Naive thymus-derived CD4-positive, alpha-beta T cell (primary cell): ENCODE measurements around the gene MRPL55. TPM values are rescaled to one million over a fixed set of nuclear protein-coding genes. Genes with fewer than 3 reads are reported as not detected.

Source experiments
- ATAC-seq: fragments of 150-1000 bp; cut with Tn5 transposase; 2 replicates; pipeline ENCODE4 v1.10.0; 2021; ENCODE audit warnings: mild to moderate bottlenecking, moderate library complexity
- CTCF ChIA-PET: fragments of 350-600 bp; sonication (Branson Sonifier 250); formaldehyde crosslinking; loops from one replicate; lab custom pipeline; 2021; ENCODE audit warnings: antibody characterized with exemption; lab: Charles Lee
- POLR2A ChIA-PET: fragments of 350-600 bp; sonication (Branson Sonifier 250); formaldehyde crosslinking; loops from one replicate; lab custom pipeline; 2021; ENCODE audit warnings: antibody characterized with exemption, inconsistent platforms; lab: Charles Lee
- DNase-seq, 9 donors: peaks; one replicate each; pipeline versions ENCODE4 v3.0.0 to v3.0.0-alpha.2; 2020 to 2022; ENCODE audit warnings: mixed read lengths in 1 of 9
- H3K27ac ChIP-seq: one replicate; pipeline ENCODE4 v1.7.0; 2013; ENCODE audit warnings: mild to moderate bottlenecking, low read depth, low read length, moderate library complexity
- H3K27me3 ChIP-seq, 2 donors: one replicate each; pipeline ENCODE4 v1.7.0; 2013; ENCODE audit warnings: low read length in 2 of 2, mild to moderate bottlenecking in 2 of 2, moderate library complexity in 2 of 2; ENCODE audit not compliant: control insufficient read depth in 2 of 2, insufficient read depth in 2 of 2
- H3K36me3 ChIP-seq, 3 experiments: 1 replicate in 2 of 3; 2 replicates in 1 of 3; pipeline ENCODE4 v1.7.0; 2013; ENCODE audit warnings: low read length in 3 of 3, mild to moderate bottlenecking in 3 of 3, moderate library complexity in 1 of 3; ENCODE audit not compliant: insufficient read depth in 3 of 3, control insufficient read depth in 2 of 3
- H3K4me1 ChIP-seq, 2 donors: one replicate each; pipeline ENCODE4 v1.7.0; 2013; ENCODE audit warnings: low read length in 2 of 2, mild to moderate bottlenecking in 2 of 2, moderate library complexity in 1 of 2; ENCODE audit not compliant: control insufficient read depth in 2 of 2, insufficient read depth in 2 of 2
- H3K4me3 ChIP-seq: 2 replicates; pipeline ENCODE4 v1.7.0; 2013; ENCODE audit warnings: mild to moderate bottlenecking, low read length
- H3K9me3 ChIP-seq, 3 experiments: 1 replicate in 2 of 3; 2 replicates in 1 of 3; pipeline ENCODE4 v1.7.0; 2013; ENCODE audit warnings: low read length in 3 of 3; ENCODE audit not compliant: control insufficient read depth in 2 of 3
- H3K27ac Mint-ChIP-seq, 9 donors: one replicate each; pipeline ENCODE4 v1.8.0; 2020 to 2022; ENCODE audit warnings: mixed read lengths in 9 of 9, mild to moderate bottlenecking in 8 of 9, moderate library complexity in 5 of 9, inconsistent platforms in 2 of 9
- H3K27me3 Mint-ChIP-seq, 5 donors: one replicate each; pipeline ENCODE4 v1.8.0; 2021 to 2022; ENCODE audit warnings: mixed read lengths in 5 of 5, mild to moderate bottlenecking in 1 of 5
- H3K36me3 Mint-ChIP-seq, 5 donors: one replicate each; pipeline ENCODE4 v1.8.0; 2020 to 2022; ENCODE audit warnings: mixed read lengths in 5 of 5, mild to moderate bottlenecking in 3 of 5, inconsistent platforms in 1 of 5
- H3K4me1 Mint-ChIP-seq, 7 donors: one replicate each; pipeline ENCODE4 v1.8.0; 2020 to 2022; ENCODE audit warnings: mixed read lengths in 7 of 7, mild to moderate bottlenecking in 3 of 7, inconsistent platforms in 1 of 7
- H3K4me3 Mint-ChIP-seq, 10 donors: one replicate each; pipeline ENCODE4 v1.8.0; 2020 to 2022; ENCODE audit warnings: mild to moderate bottlenecking in 10 of 10, mixed read lengths in 10 of 10, moderate library complexity in 6 of 10, inconsistent platforms in 2 of 10
- H3K9me3 Mint-ChIP-seq, 11 donors: one replicate each; pipeline ENCODE4 v1.8.0; 2020 to 2022; ENCODE audit warnings: mixed read lengths in 11 of 11, mild to moderate bottlenecking in 4 of 11, inconsistent platforms in 1 of 11, moderate library complexity in 1 of 11
- intact Hi-C, 2 donors: fragments of 100-400 bp; cut with micrococcal nuclease; formaldehyde crosslinking; loops; one replicate each; pipeline ENCODE4 v1.15.1; 2023
- polyA plus RNA-seq, 2 donors: library from polyadenylated mRNA; unstranded; fragments of 300-500 nt; fragmentation: Illumina TruSeq; gene quantifications; one replicate each; pipeline ENCODE4 v1.2.3, GENCODE V29; 2021
- total RNA-seq, 6 experiments: library from RNA in 5 of 6; stranded (reverse) in 5 of 6; gene quantifications; 1 replicate in 5 of 6; 2 replicates in 1 of 6; pipeline ENCODE4 v1.2.3 and lab custom pipeline; 2021 to 2026

The MRPL55 gene
- total and polyA plus RNA-seq, 7 experiments from 2014 or later: 34.3 to 149 (median 68.5) TPM

DNA sequence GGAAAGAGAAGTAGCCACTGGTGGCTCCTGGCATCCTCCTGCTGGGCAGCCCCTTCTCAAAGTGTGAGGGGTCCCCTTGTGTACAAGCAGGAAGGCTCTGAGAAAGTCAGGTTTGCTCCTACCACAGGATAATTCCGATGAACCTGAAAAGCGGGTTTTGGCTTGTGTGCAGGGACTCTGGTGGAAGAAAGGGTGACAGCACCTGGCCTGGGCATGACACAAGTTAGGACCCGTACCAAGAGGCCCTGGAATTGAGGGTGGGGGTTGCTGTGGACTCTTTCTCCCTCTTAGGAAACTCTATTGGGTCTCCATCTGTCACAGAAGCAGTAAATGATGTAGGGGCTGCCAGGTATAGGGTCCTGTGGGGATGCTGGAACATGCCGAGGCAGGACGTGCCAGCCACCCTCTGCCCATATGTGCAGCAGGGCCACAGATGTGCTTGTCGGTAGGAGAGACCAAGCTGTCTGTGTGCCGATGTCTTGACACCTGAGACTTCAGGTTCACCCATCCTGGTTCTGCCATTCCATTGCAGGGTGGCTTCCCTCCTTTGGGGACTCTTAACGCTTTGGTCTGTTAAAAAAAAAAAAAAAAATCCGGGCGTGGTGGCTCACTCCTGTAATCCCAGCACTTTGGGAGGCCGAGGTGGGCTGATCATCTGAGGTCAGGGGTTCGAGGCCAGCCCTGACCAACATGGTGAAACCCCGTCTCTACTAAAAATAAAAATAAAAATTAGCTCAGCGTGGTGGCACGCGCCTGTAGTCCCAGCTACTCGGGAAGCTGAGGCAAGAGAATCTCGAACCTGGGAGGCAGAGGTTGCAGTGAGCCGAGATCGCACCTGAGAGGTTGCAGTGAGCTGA is 15.8 kb downstream of the MRPL55 start:
- peak overlapping the region in 2 of 9 donors; percentile 26 to 79 for H3K27ac Mint-ChIP-seq
- Histone ChIP-seq H3K4me1 (peaks cover 44 to 50% of the 10 kb centered on the region in 2 donors), H3K27me3 (no peaks in the 10 kb centered on the region), H3K36me3 (peaks cover 6 to 38% (median 6%) of the 10 kb centered on the region in 3 experiments), H3K27ac (peak overlapping the region; percentile 8), H3K4me3 (no peak overlapping the region), H3K9me3 (peaks cover 0 to 13% (median 0%) of the 10 kb centered on the region in 3 experiments)
- peaks cover 0 to 19% (median 8%) of the 10 kb centered on the region in 11 donors for H3K9me3 Mint-ChIP-seq
- ChIA-PET CTCF (no interaction called here), POLR2A (interaction anchor here (1.1 to 1.7 kb wide), 2 partner anchors 9 to 11 kb away, joined by 4 read pairs; no protein-coding TSS in a partner anchor)
- DNase-seq (no peak), ATAC-seq (no peak)
- H3K4me1 Mint-ChIP-seq: peaks cover 44 to 69% (median 65%) of the 10 kb centered on the region in 7 donors
- H3K27me3 Mint-ChIP-seq: no peaks in the 10 kb centered on the region
- H3K4me3 Mint-ChIP-seq: peak overlapping the region in 1 of 10 donors; percentile 97
- intact Hi-C loops: no loop called here
- H3K36me3 Mint-ChIP-seq: peaks cover 6 to 49% (median 23%) of the 10 kb centered on the region in 5 donors

DNA sequence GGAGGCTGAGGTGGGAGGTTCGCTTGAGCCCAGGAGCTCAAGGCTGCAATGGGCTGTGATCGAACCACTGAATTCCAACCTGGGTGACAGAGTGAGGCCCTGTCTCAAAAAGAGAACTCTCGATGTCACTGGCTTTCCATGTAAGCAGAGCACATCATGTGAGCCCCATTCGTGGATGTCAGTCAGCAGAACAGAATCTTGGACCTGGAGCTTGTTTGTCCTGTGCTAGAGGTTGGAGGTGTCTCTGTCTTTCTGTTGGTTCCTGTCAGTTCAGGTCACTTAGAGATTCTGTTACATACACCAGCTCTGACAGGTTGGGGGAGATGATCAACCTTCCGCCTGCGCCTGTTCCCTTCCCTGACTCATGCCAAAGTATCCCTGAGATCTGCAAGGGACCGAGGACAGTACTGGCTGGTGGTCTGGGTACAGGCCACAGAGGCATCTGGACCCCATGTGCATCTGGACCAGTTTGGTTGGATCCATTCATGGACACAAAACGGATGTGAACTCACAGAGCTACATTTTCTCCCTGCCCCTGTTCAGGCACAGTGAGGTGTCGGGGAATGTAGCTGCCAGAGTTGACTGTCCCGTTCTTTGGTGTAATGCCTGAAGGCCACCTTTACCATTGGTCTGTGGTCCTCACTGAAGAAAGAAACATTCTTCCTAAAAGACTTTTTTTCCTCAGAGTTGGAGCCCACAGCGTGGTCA is 16.6 kb downstream of the MRPL55 start:
- DNase-seq: no peak
- Histone ChIP-seq H3K27me3 (no peaks in the 10 kb centered on the region), H3K36me3 (peaks cover 0 to 30% (median 6%) of the 10 kb centered on the region in 3 experiments), H3K4me1 (peaks cover 51 to 58% of the 10 kb centered on the region in 2 donors), H3K27ac (peak overlapping the region; percentile 33), H3K9me3 (peaks cover 0 to 13% (median 0%) of the 10 kb centered on the region in 3 experiments), H3K4me3 (no peak overlapping the region)
- intact Hi-C loops: no loop called here
- Mint-ChIP-seq H3K4me3 (peak overlapping the region in 5 of 10 donors; percentile 45 to 97 (median 75)), H3K9me3 (peaks cover 0 to 19% (median 8%) of the 10 kb centered on the region in 11 donors), H3K27ac (peak overlapping the region in 7 of 9 donors; percentile 13 to 91 (median 73)), H3K4me1 (peaks cover 51 to 77% (median 73%) of the 10 kb centered on the region in 7 donors), H3K36me3 (peaks cover 6 to 50% (median 23%) of the 10 kb centered on the region in 5 donors), H3K27me3 (no peaks in the 10 kb centered on the region)
- ATAC-seq: no peak
- CTCF ChIA-PET: no interaction called here
- POLR2A ChIA-PET: interaction anchor here (1.1 to 1.7 kb wide), 4 partner anchors 10 to 15 kb away, joined by 3 to 9 read pairs (median 4); partner anchors contain the start of gene ARF1

DNA sequence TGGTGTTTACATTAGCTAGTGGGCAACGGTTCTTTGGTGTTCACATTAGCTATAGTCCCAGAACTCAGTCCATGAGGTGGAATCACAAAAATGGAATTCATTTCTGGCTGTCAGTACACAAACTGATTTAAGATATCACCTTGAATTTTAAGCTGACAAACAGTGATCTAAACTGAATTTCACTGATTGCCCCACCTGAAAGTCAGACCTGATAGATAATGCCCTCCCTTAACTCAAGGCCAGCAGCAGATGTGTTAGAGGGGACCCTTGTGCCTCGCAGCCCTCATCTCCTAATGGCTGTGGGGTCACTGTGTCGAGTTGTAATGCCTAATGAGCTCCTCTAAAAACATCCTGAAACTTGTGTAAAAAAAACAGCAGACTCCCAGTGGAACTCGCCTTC is 18.0 kb downstream of the MRPL55 start:
- Mint-ChIP-seq H3K4me1 (peaks cover 60 to 89% (median 84%) of the 10 kb centered on the region in 7 donors), H3K27me3 (no peaks in the 10 kb centered on the region), H3K9me3 (peaks cover 0 to 19% (median 8%) of the 10 kb centered on the region in 11 donors), H3K27ac (peak overlapping the region in 8 of 9 donors; percentile 13 to 91 (median 71)), H3K36me3 (peaks cover 6 to 48% (median 23%) of the 10 kb centered on the region in 5 donors), H3K4me3 (peak overlapping the region in 7 of 10 donors; percentile 44 to 97 (median 65))
- ChIA-PET POLR2A (interaction anchor here (1.0 to 2.6 kb wide), 4 partner anchors 8 to 14 kb away, joined by 3 to 10 read pairs (median 8); partner anchors contain the start of gene ARF1), CTCF (no interaction called here)
- Histone ChIP-seq H3K4me1 (peaks cover 63 to 71% of the 10 kb centered on the region in 2 donors), H3K27ac (peak overlapping the region; percentile 33), H3K36me3 (peaks cover 0 to 16% (median 6%) of the 10 kb centered on the region in 3 experiments), H3K9me3 (peaks cover 0 to 13% (median 0%) of the 10 kb centered on the region in 3 experiments), H3K4me3 (no peak overlapping the region), H3K27me3 (no peaks in the 10 kb centered on the region)
- intact Hi-C loops: no loop called here
- DNase-seq: no peak
- ATAC-seq: no peak

- H3K9me3 ChIP-seq: peaks cover 0 to 13% (median 0%) of the 10 kb centered on the region in 3 experiments
- peaks cover 6 to 43% (median 19%) of the 10 kb centered on the region in 5 donors for H3K36me3 Mint-ChIP-seq
- H3K27ac ChIP-seq: peak overlapping the region; percentile 50
- peaks cover 65 to 71% of the 10 kb centered on the region in 2 donors for H3K4me1 ChIP-seq
- H3K36me3 ChIP-seq: peaks cover 0 to 15% (median 3%) of the 10 kb centered on the region in 3 experiments
- H3K4me1 Mint-ChIP-seq: peaks cover 63 to 89% (median 84%) of the 10 kb centered on the region in 7 donors
- peaks cover 0 to 17% (median 8%) of the 10 kb centered on the region in 11 donors for H3K9me3 Mint-ChIP-seq
- H3K27ac Mint-ChIP-seq: peak overlapping the region in 7 of 9 donors; percentile 13 to 91 (median 75)
- H3K27me3 Mint-ChIP-seq: no peaks in the 10 kb centered on the region
- no peaks in the 10 kb centered on the region for H3K27me3 ChIP-seq
- H3K4me3 Mint-ChIP-seq: peak overlapping the region in 9 of 10 donors; percentile 29 to 97 (median 65)
- H3K4me3 ChIP-seq: peak overlapping the region; percentile 3
- ATAC-seq (no peak), DNase-seq (no peak)
- ChIA-PET POLR2A (interaction anchor here (1.0 to 2.6 kb wide), 2 partner anchors 9 to 11 kb away, joined by 7 to 10 read pairs; no protein-coding TSS in a partner anchor), CTCF (no interaction called here)
- intact Hi-C loops: no loop called here
Observed at GRCh38 chr1:228090613-228091081, 18.5 kb downstream of the MRPL55 start.

DNA sequence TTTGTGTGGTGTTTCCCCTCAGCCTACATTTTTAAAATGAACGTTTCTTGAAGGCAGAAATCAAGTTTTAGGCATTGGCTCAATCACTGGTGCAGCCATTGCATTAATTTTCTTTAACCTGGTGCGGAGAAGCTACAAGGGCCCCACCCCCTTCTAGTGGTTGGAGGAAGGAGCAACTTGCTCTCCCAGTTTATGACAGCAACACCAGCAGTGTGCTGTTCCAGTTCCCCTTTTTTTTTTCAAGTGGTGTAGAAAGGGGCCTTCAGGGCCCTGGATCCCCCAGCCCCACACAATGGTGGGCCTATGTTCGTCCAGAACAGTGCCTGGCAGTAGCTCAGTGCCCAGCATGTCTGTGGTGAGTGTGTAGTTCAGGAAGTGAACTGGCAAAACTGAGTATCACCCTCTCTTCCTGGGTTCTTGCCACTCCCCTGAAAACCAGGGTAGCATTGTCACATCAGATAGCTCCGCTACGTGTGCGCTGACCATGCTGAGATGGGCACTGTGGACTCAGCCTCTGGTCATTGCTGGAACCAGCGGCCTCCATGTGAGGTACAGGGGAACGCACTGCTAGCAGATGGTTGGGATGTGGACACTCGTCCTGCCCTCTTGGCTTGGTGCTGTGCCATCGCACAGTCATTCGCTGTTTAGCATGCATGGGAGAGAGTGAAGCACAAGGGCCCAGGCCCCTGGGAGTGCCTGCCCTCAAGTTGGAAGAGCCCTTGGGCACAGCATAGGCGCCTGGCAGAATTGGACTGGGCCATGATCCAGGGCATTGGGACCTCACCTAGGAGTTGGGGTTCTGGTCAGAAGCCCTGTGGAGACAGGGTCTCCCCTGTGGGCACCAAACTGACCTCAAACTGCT is 19.3 kb downstream of the MRPL55 start:
- Mint-ChIP-seq H3K9me3 (peaks cover 0 to 8% (median 2%) of the 10 kb centered on the region in 11 donors), H3K27me3 (no peaks in the 10 kb centered on the region), H3K4me1 (peaks cover 66 to 89% (median 84%) of the 10 kb centered on the region in 7 donors), H3K27ac (peak overlapping the region in 7 of 9 donors; percentile 76 to 91 (median 84)), H3K36me3 (peaks cover 2 to 39% (median 10%) of the 10 kb centered on the region in 5 donors), H3K4me3 (peak overlapping the region in 9 of 10 donors; percentile 56 to 97 (median 75))
- ChIA-PET POLR2A (interaction anchor here (0.6 to 2.6 kb wide), 4 partner anchors 8 to 19 kb away, joined by 3 to 10 read pairs (median 3); partner anchors contain the start of gene MRPL55), CTCF (interaction anchor here (0.6 to 0.8 kb wide), 3 partner anchors 10 to 226 kb away, joined by 3 to 4 read pairs (median 3); no protein-coding TSS in a partner anchor)
- intact Hi-C loops: loop anchor here in 1 of 2 donors (10.0 kb wide), 2 partner anchors 1145 to 1355 kb away; partner anchors contain the start of genes COQ8A and ITPKB
- H3K4me3 ChIP-seq: peak overlapping the region; percentile 3
- H3K27me3 ChIP-seq: no peaks in the 10 kb centered on the region
- peak overlapping the region; percentile 50 for H3K27ac ChIP-seq
- peaks cover 0 to 11% (median 0%) of the 10 kb centered on the region in 3 experiments for H3K9me3 ChIP-seq
- DNase-seq: no peak
- peaks cover 0 to 12% (median 0%) of the 10 kb centered on the region in 3 experiments for H3K36me3 ChIP-seq
- H3K4me1 ChIP-seq: peaks cover 73 to 74% of the 10 kb centered on the region in 2 donors
- ATAC-seq: peak; percentile 51
